Measurements from ENCODE around the gene MINAR1. TPM values are rescaled to one million over a fixed set of nuclear protein-coding genes. Genes with fewer than 3 reads are reported as not detected.
A peak's percentile ranks its signal among the peaks of the same experiment; 100 is the strongest.

The MINAR1 gene
- total RNA-seq, 1 donor from 2014 or later: 0.53 TPM

GRCh38 chr15:79433276-79433990 is 1.3 kb downstream of the MINAR1 start:
- no peak for FAIRE-seq
- no peak overlapping the region for H3K4me3 ChIP-seq (ENCODE audit: low read depth, low read length)
- DNase-seq (ENCODE audit: low read depth): no peak
- H3K27me3 ChIP-seq (ENCODE audit: control insufficient read depth, insufficient read depth, low read length): peaks cover 42% of the 10 kb centered on the region
- TF ChIP-seq, protein P1, sequence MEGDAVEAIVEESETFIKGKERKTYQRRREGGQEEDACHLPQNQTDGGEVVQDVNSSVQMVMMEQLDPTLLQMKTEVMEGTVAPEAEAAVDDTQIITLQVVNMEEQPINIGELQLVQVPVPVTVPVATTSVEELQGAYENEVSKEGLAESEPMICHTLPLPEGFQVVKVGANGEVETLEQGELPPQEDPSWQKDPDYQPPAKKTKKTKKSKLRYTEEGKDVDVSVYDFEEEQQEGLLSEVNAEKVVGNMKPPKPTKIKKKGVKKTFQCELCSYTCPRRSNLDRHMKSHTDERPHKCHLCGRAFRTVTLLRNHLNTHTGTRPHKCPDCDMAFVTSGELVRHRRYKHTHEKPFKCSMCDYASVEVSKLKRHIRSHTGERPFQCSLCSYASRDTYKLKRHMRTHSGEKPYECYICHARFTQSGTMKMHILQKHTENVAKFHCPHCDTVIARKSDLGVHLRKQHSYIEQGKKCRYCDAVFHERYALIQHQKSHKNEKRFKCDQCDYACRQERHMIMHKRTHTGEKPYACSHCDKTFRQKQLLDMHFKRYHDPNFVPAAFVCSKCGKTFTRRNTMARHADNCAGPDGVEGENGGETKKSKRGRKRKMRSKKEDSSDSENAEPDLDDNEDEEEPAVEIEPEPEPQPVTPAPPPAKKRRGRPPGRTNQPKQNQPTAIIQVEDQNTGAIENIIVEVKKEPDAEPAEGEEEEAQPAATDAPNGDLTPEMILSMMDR (IDR thresholded peaks at IDR 0.05; ENCODE audit: insufficient read depth, low read length, severe bottlenecking): no peak
- H3K36me3 ChIP-seq (ENCODE audit: control insufficient read depth, insufficient read depth, low read length): no peaks in the 10 kb centered on the region

GRCh38 chr15:79434361-79434760 is 2.2 kb downstream of the MINAR1 start:
- no peak overlapping the region for H3K4me3 ChIP-seq (ENCODE audit: low read depth, low read length)
- no peaks in the 10 kb centered on the region for H3K36me3 ChIP-seq (ENCODE audit: control insufficient read depth, insufficient read depth, low read length)
- peaks cover 42% of the 10 kb centered on the region for H3K27me3 ChIP-seq (ENCODE audit: control insufficient read depth, insufficient read depth, low read length)
- no peak for FAIRE-seq
- TF ChIP-seq, protein P1 (IDR thresholded peaks at IDR 0.05; ENCODE audit: insufficient read depth, low read length, severe bottlenecking): no peak
- no peak for DNase-seq (ENCODE audit: low read depth)

DNA sequence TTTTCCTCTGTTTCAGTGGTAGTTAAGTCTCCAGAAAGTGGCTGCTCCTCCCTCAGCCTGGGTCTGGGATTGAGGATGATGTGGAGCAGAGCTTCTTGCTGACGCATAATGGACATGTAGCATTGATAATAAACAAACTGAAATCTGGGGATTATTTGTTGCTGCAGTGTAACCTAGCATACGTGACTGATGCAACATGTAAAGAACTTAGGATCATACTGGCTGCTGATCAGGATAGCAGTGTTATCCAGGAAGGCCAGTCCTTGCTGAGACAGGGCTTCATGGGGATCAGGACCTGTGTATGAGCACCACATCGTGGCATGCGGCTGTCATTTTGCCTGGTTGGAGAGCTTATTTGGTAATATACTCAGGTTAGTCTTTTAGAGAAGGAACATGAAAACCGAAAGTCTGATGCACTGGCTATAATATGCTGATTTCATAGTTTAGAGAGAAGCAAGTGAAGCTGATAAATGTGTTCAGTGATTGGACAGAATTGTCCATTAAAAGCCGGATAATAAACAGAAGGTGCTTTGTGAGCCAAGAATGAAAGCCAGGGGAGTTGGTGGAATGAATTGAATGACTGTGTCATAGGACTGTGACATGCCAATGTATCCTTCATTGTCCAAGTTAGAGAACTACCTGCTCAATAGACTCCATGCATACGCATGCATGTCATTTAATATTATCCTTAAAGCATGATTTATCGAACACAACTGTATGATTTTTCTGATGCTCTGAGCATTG is 4.1 kb downstream of the MINAR1 start:
- TF ChIP-seq, protein P1 (IDR thresholded peaks at IDR 0.05; ENCODE audit: insufficient read depth, low read length, severe bottlenecking): no peak
- DNase-seq (ENCODE audit: low read depth) (no peak), FAIRE-seq (peak; percentile 23)
- H3K27me3 ChIP-seq (ENCODE audit: control insufficient read depth, insufficient read depth, low read length): peaks cover 27% of the 10 kb centered on the region
- H3K4me3 ChIP-seq (ENCODE audit: low read depth, low read length): no peak overlapping the region
- no peaks in the 10 kb centered on the region for H3K36me3 ChIP-seq (ENCODE audit: control insufficient read depth, insufficient read depth, low read length)

GRCh38 chr15:79437275-79438000 is 5.3 kb downstream of the MINAR1 start:
- no peak overlapping the region for H3K4me3 ChIP-seq (ENCODE audit: low read depth, low read length)
- DNase-seq (ENCODE audit: low read depth): no peak
- H3K36me3 ChIP-seq (ENCODE audit: control insufficient read depth, insufficient read depth, low read length): no peaks in the 10 kb centered on the region
- H3K27me3 ChIP-seq (ENCODE audit: control insufficient read depth, insufficient read depth, low read length): peaks cover 18% of the 10 kb centered on the region
- FAIRE-seq: no peak
- TF ChIP-seq, protein P1 (IDR thresholded peaks at IDR 0.05; ENCODE audit: insufficient read depth, low read length, severe bottlenecking): no peak

GRCh38 chr15:79439236-79439635 is 7.1 kb downstream of the MINAR1 start:
- DNase-seq (ENCODE audit: low read depth) (no peak), FAIRE-seq (peak; percentile 92)
- Histone ChIP-seq H3K36me3 (ENCODE audit: control insufficient read depth, insufficient read depth, low read length) (no peaks in the 10 kb centered on the region), H3K27me3 (ENCODE audit: control insufficient read depth, insufficient read depth, low read length) (peaks cover 7% of the 10 kb centered on the region), H3K4me3 (ENCODE audit: low read depth, low read length) (no peak overlapping the region)
- TF ChIP-seq, protein P1 (IDR thresholded peaks at IDR 0.05; ENCODE audit: insufficient read depth, low read length, severe bottlenecking): no peak
